ENCODE data around the gene IL34. TPM values are rescaled to one million over a fixed set of nuclear protein-coding genes. Genes with fewer than 3 reads are reported as not detected.

Gene IL34
- total and polyA plus RNA-seq, 2 of the 13 experiments (the other 11 are each of a cell fraction or from before 2014, with no cell fraction given), result 1.2 to 1.3 TPM

- TF ChIP-seq ZNF142 (CRISPR knock-in tag; IDR thresholded peaks at IDR 0.05) (no peak), NFRKB (IDR thresholded peaks at IDR 0.05) (no peak), DNMT1 (CRISPR knock-in tag; IDR thresholded peaks at IDR 0.05) (0 out of 2 replicates have a peak, but pooled peaks have one; percentile 42), ZSCAN30 (CRISPR knock-in tag; IDR thresholded peaks at IDR 0.05) (0 out of 2 replicates have a peak, but pooled peaks have one; percentile 9), PRDM4 (CRISPR knock-in tag; IDR thresholded peaks at IDR 0.05; ENCODE audit: borderline replicate concordance) (no peak), PATZ1 (CRISPR knock-in tag; IDR thresholded peaks at IDR 0.05) (peak; percentile 66; the same call in 1 of the 2 replicates)
Measured at GRCh38 chr16:70680495-70681381, 34.4 kb downstream of the IL34 start (continued).
